ENCODE measurements around the gene EDIL3. TPM values are rescaled to one million over a fixed set of nuclear protein-coding genes. Genes with fewer than 3 reads are reported as not detected.
A peak's percentile ranks its signal among the peaks of the same experiment; 100 is the strongest.

The EDIL3 gene, protein sequence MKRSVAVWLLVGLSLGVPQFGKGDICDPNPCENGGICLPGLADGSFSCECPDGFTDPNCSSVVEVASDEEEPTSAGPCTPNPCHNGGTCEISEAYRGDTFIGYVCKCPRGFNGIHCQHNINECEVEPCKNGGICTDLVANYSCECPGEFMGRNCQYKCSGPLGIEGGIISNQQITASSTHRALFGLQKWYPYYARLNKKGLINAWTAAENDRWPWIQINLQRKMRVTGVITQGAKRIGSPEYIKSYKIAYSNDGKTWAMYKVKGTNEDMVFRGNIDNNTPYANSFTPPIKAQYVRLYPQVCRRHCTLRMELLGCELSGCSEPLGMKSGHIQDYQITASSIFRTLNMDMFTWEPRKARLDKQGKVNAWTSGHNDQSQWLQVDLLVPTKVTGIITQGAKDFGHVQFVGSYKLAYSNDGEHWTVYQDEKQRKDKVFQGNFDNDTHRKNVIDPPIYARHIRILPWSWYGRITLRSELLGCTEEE
- 10 to 100 TPM; 12.2 to 26.9 (median 16.1) TPM for total RNA-seq

DNA sequence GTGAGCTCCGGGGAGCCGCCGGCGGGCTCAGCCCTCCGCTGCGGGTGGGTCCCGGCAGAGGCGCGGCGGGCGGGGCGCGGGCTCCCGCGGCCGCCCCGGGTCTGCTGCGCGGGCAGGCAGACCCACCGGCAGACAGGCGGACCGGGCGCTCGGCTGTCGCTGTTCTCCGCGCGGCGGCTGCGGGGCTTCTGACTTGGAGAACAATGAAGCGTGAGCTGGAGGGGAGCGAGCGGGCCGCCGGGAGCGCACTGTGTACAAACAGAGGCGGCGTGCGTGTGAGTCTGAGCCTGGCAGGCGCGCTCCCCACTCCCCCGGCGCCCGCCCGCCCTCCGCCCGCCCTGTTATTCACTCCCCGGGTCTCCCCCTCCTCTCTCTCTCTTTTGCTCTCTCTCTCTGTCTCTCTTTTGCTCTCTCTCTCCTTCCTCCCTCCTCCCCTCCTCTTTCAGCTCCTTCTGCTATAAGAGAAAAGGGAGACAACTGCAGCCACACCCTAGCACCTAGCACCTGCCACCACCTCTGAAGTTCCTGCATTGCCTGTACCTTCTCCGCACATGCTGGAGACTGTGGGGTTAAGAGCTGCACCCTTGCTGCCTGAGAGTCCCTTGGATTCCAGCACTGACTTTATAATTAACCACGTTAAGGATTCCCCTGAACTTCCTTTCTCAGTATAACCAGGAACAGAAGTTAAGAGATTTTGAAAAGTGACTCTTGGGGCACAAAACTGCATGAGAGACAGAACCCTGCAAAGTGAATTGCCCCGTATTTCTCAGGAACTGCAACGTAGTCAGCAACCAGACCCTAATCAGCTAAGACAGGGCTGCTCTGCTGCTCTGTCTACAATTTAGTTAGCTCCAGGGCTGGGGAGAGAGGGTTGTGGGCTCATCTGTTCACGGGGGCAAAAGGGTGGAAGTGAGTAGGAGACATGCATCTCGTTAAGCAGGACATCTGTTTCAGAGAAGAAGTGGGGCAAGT, at the start of gene EDIL3:
EDIL3 (minus strand) TSS at position 277 of the 972 bp plus-strand sequence. CDS start 506 bp downstream, outside the sequence.
- peak within 1 kb of the TSS in 3 of 4 donors; percentile 62 to 77 (median 63) for H3K27ac ChIP-seq
- peak; percentile 32 for ATAC-seq
- H3K9me3 ChIP-seq, result no peaks in the 10 kb centered on the region
- 5 to 10% methylated on average over 6 to 18 of the region's 54 CpGs for WGBS, 2 donors (ENCODE audit: low coverage in 1 of 2)
- peak within 1 kb of the TSS; percentile 36 to 58 for H3K4me3 ChIP-seq
- peaks cover 0 to 39% (median 6%) of the 10 kb centered on the region in 3 donors for H3K4me1 ChIP-seq
- no peaks in the 10 kb centered on the region for H3K36me3 ChIP-seq
- TF ChIP-seq POLR2AphosphoS5 (IDR thresholded peaks at IDR 0.05), result no peak
- no peak for TF ChIP-seq EP300 (IDR thresholded peaks at IDR 0.05)
- TF ChIP-seq, protein P1, sequence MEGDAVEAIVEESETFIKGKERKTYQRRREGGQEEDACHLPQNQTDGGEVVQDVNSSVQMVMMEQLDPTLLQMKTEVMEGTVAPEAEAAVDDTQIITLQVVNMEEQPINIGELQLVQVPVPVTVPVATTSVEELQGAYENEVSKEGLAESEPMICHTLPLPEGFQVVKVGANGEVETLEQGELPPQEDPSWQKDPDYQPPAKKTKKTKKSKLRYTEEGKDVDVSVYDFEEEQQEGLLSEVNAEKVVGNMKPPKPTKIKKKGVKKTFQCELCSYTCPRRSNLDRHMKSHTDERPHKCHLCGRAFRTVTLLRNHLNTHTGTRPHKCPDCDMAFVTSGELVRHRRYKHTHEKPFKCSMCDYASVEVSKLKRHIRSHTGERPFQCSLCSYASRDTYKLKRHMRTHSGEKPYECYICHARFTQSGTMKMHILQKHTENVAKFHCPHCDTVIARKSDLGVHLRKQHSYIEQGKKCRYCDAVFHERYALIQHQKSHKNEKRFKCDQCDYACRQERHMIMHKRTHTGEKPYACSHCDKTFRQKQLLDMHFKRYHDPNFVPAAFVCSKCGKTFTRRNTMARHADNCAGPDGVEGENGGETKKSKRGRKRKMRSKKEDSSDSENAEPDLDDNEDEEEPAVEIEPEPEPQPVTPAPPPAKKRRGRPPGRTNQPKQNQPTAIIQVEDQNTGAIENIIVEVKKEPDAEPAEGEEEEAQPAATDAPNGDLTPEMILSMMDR (IDR thresholded peaks at IDR 0.05), result no peak
- no peak for TF ChIP-seq POLR2A (IDR thresholded peaks at IDR 0.05)
- H3K27me3 ChIP-seq, result peaks cover 48% of the 10 kb centered on the region

DNA sequence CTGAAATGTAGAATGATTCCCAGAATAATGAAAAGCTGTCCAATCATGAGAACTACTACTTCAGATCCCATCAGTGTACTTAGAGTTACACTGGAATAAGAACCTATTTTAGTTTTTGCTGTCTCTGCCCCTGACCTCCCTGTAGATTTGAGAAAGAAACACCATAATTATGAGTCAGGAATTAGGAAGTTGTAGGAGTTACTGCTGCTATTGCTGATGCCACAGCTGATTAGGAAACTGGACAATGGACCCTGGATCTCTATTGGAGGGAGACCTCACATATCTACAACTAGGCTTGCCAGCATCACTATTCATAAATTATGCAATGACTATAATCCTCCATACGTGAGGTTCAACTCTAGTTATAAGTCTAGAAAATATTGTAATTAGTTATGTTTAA, 48.8 kb upstream of the EDIL3 start:
- H3K27me3 ChIP-seq, result no peaks in the 10 kb centered on the region
- no peak overlapping the region for H3K4me3 ChIP-seq
- H3K9me3 ChIP-seq, result peaks cover 0 to 3% (median 0%) of the 10 kb centered on the region in 3 donors
- no peak overlapping the region for H3K27ac ChIP-seq
- TF ChIP-seq POLR2AphosphoS5 (IDR thresholded peaks at IDR 0.05) (no peak), POLR2A (IDR thresholded peaks at IDR 0.05) (no peak), EP300 (IDR thresholded peaks at IDR 0.05) (no peak)
- TF ChIP-seq, protein P1 (IDR thresholded peaks at IDR 0.05), result no peak
- 55 to 70% methylated on average over 1 of the region's 1 CpG for WGBS, 2 donors (ENCODE audit: low coverage in 1 of 2)
- no peaks in the 10 kb centered on the region for H3K4me1 ChIP-seq
- H3K36me3 ChIP-seq, result no peaks in the 10 kb centered on the region
- ATAC-seq, result no peak

DNA sequence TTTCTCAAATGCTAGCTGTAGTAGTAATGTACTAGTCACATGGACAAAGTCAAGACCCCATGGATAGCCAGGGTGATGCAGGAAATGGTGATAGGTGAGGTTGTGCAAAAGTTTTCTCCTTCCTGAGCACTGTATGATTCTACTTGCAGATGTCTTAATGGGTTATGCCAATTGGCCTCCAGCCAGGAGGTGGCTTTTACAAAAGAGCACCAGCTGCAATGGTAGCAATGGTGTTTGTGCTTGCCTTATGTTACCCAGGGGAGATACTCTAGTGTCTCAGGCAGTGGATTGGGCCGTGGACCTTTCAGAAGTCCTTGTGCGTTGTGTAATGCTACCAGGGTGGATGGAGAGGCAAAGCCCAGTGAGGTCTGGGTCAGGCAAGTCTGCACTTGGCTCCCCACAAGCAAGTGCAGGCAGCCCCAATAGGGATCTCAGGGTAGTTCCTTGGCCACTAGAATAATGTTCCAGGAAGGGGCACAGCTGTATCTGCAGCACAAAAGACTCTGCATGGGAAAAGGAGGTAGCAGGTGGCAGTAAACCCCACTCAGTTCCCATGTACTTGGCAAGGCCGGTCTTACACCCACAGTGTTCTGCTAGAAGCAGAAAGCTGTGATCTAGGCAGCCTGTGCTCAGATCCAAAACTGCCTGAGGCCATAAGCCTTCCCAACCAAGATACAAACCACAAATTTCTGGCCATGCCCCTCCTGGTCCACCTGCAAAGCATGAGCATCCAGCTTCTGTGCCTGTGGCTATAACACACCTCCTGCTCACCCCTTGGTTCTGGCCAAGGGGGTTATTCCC, 46.4 kb upstream of the EDIL3 start:
- H3K36me3 ChIP-seq, result no peaks in the 10 kb centered on the region
- TF ChIP-seq EP300 (IDR thresholded peaks at IDR 0.05) (no peak), POLR2AphosphoS5 (IDR thresholded peaks at IDR 0.05) (no peak), POLR2A (IDR thresholded peaks at IDR 0.05) (no peak)
- TF ChIP-seq, protein P1 (IDR thresholded peaks at IDR 0.05), result no peak
- no peaks in the 10 kb centered on the region for H3K4me1 ChIP-seq
- no peak overlapping the region for H3K27ac ChIP-seq
- no peaks in the 10 kb centered on the region for H3K27me3 ChIP-seq
- H3K4me3 ChIP-seq, result no peak overlapping the region
- no CpG with 5 or more reads among the region's 3 CpGs for WGBS, 2 donors (ENCODE audit: low coverage in 1 of 2)
- no peak for ATAC-seq
- H3K9me3 ChIP-seq, result peaks cover 0 to 6% (median 0%) of the 10 kb centered on the region in 3 donors

DNA sequence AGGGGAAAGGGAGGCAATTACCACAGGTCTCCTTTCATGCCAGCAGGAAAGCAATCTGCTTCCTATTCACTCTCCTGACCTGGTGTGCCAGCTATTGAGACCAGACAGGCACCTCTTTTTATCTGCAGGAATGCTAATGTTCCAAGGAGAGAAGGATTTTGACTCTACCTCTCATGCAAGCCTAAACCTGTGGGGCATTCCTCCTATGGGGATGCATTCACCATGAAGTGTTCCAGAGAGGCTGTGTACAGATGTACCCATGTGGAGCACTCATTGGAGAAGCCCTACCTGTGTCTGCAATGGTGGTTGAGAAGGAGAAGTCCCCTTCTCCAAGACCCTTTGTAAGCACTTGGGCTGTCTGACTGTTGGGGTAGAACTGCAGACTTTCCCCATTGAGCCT, 45.4 kb upstream of the EDIL3 start:
- Histone ChIP-seq H3K27ac (no peak overlapping the region), H3K4me1 (no peaks in the 10 kb centered on the region), H3K9me3 (peaks cover 0 to 6% (median 0%) of the 10 kb centered on the region in 3 donors), H3K4me3 (no peak overlapping the region), H3K36me3 (no peaks in the 10 kb centered on the region), H3K27me3 (no peaks in the 10 kb centered on the region)
- ATAC-seq, result no peak
- TF ChIP-seq EP300 (IDR thresholded peaks at IDR 0.05) (no peak), POLR2A (IDR thresholded peaks at IDR 0.05) (no peak), POLR2AphosphoS5 (IDR thresholded peaks at IDR 0.05) (no peak)
- TF ChIP-seq, protein P1 (IDR thresholded peaks at IDR 0.05), result no peak

All from gastroesophageal sphincter (tissue), 4 donors.